Measurements from ENCODE around the gene MTO1. TPM values are rescaled to one million over a fixed set of nuclear protein-coding genes. Genes with fewer than 3 reads are reported as not detected.
"Not testable (repeated sequence)": the region's sequence is repeated elsewhere in the genome, so short reads cannot be mapped to it uniquely, and the experiment has no call there.

Gene MTO1
- total RNA-seq, 2 experiments from 2014 or later, result 63.8 to 72.5 TPM

DNA sequence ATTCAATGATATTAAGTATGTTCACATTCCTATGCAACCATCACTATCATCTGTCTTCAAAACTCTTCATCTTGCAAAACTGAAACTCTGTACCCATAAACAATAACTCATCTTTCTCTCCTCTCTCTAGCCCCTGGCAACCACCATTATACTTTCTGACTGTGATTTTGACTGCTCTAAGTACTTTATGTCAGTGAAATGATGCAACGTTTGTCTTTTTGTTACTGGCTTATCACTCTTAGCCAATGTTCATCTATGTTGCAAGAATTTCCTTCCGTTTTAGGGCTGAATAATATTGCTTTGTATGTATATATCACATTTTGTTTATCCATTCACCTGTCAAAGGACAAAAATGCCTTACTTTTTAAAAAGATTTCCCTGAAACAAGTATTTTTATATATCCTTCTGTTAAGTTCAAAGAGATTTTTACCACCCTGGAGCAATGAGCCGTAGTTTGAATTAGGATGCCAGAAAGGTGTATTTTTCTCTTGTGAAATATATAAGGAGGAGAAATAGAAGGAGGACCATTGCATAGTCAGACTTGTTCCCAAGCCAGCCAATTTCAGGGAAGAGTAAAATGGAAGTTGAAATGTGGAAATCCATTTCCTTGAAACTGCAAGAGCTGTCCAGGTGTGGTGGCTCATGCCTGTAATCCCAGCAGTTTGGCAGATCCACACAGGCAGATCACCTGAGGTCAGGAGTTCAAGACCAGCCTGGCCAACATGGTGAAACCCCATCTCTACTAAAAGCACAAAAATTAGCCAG lies 5.5 kb upstream of the MTO1 start:
- intact Hi-C loops (cut with micrococcal nuclease; ENCODE audit: unreplicated experiment), result no loop called here
- CTCF ChIA-PET (ENCODE audit: unreplicated experiment), result no interaction called here

DNA sequence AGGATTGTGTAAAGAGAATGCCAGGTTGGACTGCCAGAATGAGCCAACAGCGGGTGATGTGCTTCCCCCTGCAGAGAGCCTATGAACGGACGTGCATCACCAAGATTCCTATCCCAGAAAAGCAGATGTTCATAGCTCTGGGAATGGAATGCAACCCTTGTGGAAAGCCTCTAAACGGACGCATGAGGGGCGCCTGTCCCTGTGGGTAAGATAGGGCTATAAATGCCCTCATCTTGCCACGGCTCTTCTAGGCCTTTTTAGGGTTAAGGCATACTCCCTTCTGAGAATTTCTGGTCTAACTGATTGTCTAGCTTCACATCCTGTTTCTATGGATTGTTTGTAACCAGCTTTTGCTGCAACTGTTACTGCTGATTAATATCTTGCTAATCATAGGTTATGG lies 2.1 kb upstream of the MTO1 start:
- H3K79me2 ChIP-seq (ENCODE audit: insufficient read depth, low read depth, low read length), result peaks cover 27% of the 10 kb centered on the region
- not testable (repeated sequence) for DNase-seq (ENCODE audit: low spot score)

More for the DNA sequence above, 5.5 kb upstream of the MTO1 start:
- H3K27ac ChIP-seq (ENCODE audit: low read depth, low read length, poor library complexity, severe bottlenecking), result no peak overlapping the region
- H3K4me2 ChIP-seq (ENCODE audit: low read length), result no peak overlapping the region
- no peak overlapping the region for H3K4me3 ChIP-seq (ENCODE audit: low read depth, low read length, poor library complexity, severe bottlenecking)
- TF ChIP-seq CTCF (conservative IDR thresholded peaks at IDR 0.05; ENCODE audit: low read length) (no peak), EZH2phosphoT487 (IDR thresholded peaks at IDR 0.05; ENCODE audit: borderline replicate concordance, low read depth, low read length) (no peak)
- no peak overlapping the region for H2AFZ ChIP-seq (ENCODE audit: low read length)
- no peaks in the 10 kb centered on the region for H3K9me3 ChIP-seq (ENCODE audit: low read length)
- no peaks in the 10 kb centered on the region for H4K20me1 ChIP-seq (ENCODE audit: insufficient read depth, low read length)
- no TSS peak for BruUV-seq (replicated peaks)
- H3K9me2 ChIP-seq (ENCODE audit: insufficient read depth, low read length), result no peaks in the 10 kb centered on the region
- no peaks in the 10 kb centered on the region for H3K36me3 ChIP-seq (ENCODE audit: insufficient read depth, low read length)
- DNase-seq (ENCODE audit: low spot score), result no peak
- peaks cover 30% of the 10 kb centered on the region for H3K4me1 ChIP-seq (ENCODE audit: insufficient read depth, low read length, poor library complexity, severe bottlenecking)
- no peaks in the 10 kb centered on the region for H3K79me2 ChIP-seq (ENCODE audit: insufficient read depth, low read depth, low read length)
- POLR2A ChIA-PET, result no interaction called here

GRCh38 chr6:73460056-73460455 lies 1.5 kb upstream of the MTO1 start:
- no peak for TF ChIP-seq EZH2phosphoT487 (IDR thresholded peaks at IDR 0.05; ENCODE audit: borderline replicate concordance, low read depth, low read length)
- no peak for TF ChIP-seq CTCF (conservative IDR thresholded peaks at IDR 0.05; ENCODE audit: low read length)
- CTCF ChIA-PET (ENCODE audit: unreplicated experiment), result no interaction called here
- H3K36me3 ChIP-seq (ENCODE audit: insufficient read depth, low read length), result peaks cover 21% of the 10 kb centered on the region
- H3K9me2 ChIP-seq (ENCODE audit: insufficient read depth, low read length), result no peaks in the 10 kb centered on the region
- intact Hi-C loops (cut with micrococcal nuclease; ENCODE audit: unreplicated experiment), result loop anchor here (5.0 kb wide), 2 partner anchors 153 to 838 kb away; partner anchors contain the start of gene KCNQ5
- peaks cover 33% of the 10 kb centered on the region for H3K79me2 ChIP-seq (ENCODE audit: insufficient read depth, low read depth, low read length)
- no peak overlapping the region for H2AFZ ChIP-seq (ENCODE audit: low read length)
- BruUV-seq (replicated peaks), result no TSS peak
- no peak overlapping the region for H3K4me3 ChIP-seq (ENCODE audit: low read depth, low read length, poor library complexity, severe bottlenecking)
- H4K20me1 ChIP-seq (ENCODE audit: insufficient read depth, low read length), result no peaks in the 10 kb centered on the region
- peaks cover 32% of the 10 kb centered on the region for H3K4me1 ChIP-seq (ENCODE audit: insufficient read depth, low read length, poor library complexity, severe bottlenecking)
- peak overlapping the region; percentile 99 for H3K27ac ChIP-seq (ENCODE audit: low read depth, low read length, poor library complexity, severe bottlenecking)
- no peak for DNase-seq (ENCODE audit: low spot score)
- H3K9me3 ChIP-seq (ENCODE audit: low read length), result peaks cover 13% of the 10 kb centered on the region
- POLR2A ChIA-PET, result interaction anchor here (0.6 to 4.6 kb wide), 4 partner anchors 12 to 949 kb away, joined by 3 to 62 read pairs (median 4); no protein-coding TSS in a partner anchor
- H3K4me2 ChIP-seq (ENCODE audit: low read length), result peak overlapping the region; percentile 91; the same call in 1 of the 2 replicates

More for the DNA sequence above, 2.1 kb upstream of the MTO1 start:
- Histone ChIP-seq H3K9me3 (ENCODE audit: low read length) (peaks cover 13% of the 10 kb centered on the region), H3K4me2 (ENCODE audit: low read length) (peak overlapping the region; percentile 22; the same call in 1 of the 2 replicates), H3K4me1 (ENCODE audit: insufficient read depth, low read length, poor library complexity, severe bottlenecking) (peaks cover 32% of the 10 kb centered on the region), H3K36me3 (ENCODE audit: insufficient read depth, low read length) (peaks cover 15% of the 10 kb centered on the region)
- H3K4me3 ChIP-seq (ENCODE audit: low read depth, low read length, poor library complexity, severe bottlenecking); CTCF ChIA-PET (ENCODE audit: unreplicated experiment); H3K27ac ChIP-seq (ENCODE audit: low read depth, low read length, poor library complexity, severe bottlenecking); H4K20me1 ChIP-seq (ENCODE audit: insufficient read depth, low read length); H3K9me2 ChIP-seq (ENCODE audit: insufficient read depth, low read length); H2AFZ ChIP-seq (ENCODE audit: low read length); intact Hi-C loops (cut with micrococcal nuclease; ENCODE audit: unreplicated experiment); BruUV-seq (replicated peaks): not testable (repeated sequence)
- POLR2A ChIA-PET, result interaction anchor here (4.6 kb wide), 1 partner anchor 12 kb away, joined by 62 read pairs; no protein-coding TSS in a partner anchor
